SK-N-SH treated with all-trans-retinoic acid at 6 μM for 48 hours (cell line): ENCODE results near the gene SLC24A1.

ENCODE experiments used
- ATAC-seq: fragments of 200-7000 bp; cut with Tn5 transposase; 3 replicates; pipeline ENCODE4 v1.9.1; 2020; ENCODE audit warnings: mild to moderate bottlenecking, moderate library complexity
- ARNTL ChIP-seq: fragments of 450-650 bp; formaldehyde crosslinking; IDR thresholded peaks from 2 replicates; pipeline ENCODE4 v1.5.0; 2020; ENCODE audit warnings: low read depth, mild to moderate bottlenecking, moderate library complexity, borderline replicate concordance
- BACH2 ChIP-seq: fragments of 250-450 bp; sonication (Bioruptor Pico); IDR thresholded peaks from 2 replicates; pipeline ENCODE4 v1.9.0; 2021; ENCODE audit warnings: mild to moderate bottlenecking, borderline replicate concordance
- CSDC2 ChIP-seq: fragments of 250-450 bp; sonication (Bioruptor Pico); IDR thresholded peaks from 2 replicates; pipeline ENCODE4 v1.5.0; 2020; ENCODE audit warnings: mild to moderate bottlenecking, moderate library complexity
- ESRRG ChIP-seq: fragments of 250-450 bp; sonication (Bioruptor Pico); IDR thresholded peaks from 2 replicates; pipeline ENCODE4 v1.6.1; 2021; ENCODE audit warnings: mild to moderate bottlenecking
- GLIS3 ChIP-seq: fragments of 250-450 bp; sonication (Bioruptor Pico); IDR thresholded peaks from 2 replicates; pipeline ENCODE4 v1.5.0; 2020; ENCODE audit warnings: mild to moderate bottlenecking, moderate library complexity
- ISL1 ChIP-seq: fragments of 250-450 bp; sonication (Bioruptor Pico); IDR thresholded peaks from 2 replicates; pipeline ENCODE4 v2.1.2; 2022; ENCODE audit warnings: mild to moderate bottlenecking, moderate library complexity
- OSR1 ChIP-seq: fragments of 250-450 bp; sonication (Bioruptor Pico); IDR thresholded peaks from 2 replicates; pipeline ENCODE4 v1.8.0; 2022; ENCODE audit warnings: moderate library complexity, mild to moderate bottlenecking, inconsistent platforms
- PPARA ChIP-seq: fragments of 250-450 bp; sonication (Bioruptor Pico); IDR thresholded peaks from 2 replicates; pipeline ENCODE4 v1.5.0; 2020; ENCODE audit warnings: mild to moderate bottlenecking, borderline replicate concordance
- RARB ChIP-seq: fragments of 250-450 bp; sonication (Bioruptor Pico); IDR thresholded peaks from 2 replicates; pipeline ENCODE4 v1.8.0; 2021; ENCODE audit warnings: mild to moderate bottlenecking, moderate library complexity
- SNAI2 ChIP-seq: fragments of 250-450 bp; sonication (Bioruptor Pico); IDR thresholded peaks from 2 replicates; pipeline ENCODE4 v1.5.0; 2020; ENCODE audit warnings: mild to moderate bottlenecking, moderate library complexity
- TCF4 ChIP-seq: fragments of 250-450 bp; sonication (Bioruptor Pico); IDR thresholded peaks from 2 replicates; pipeline ENCODE4 v1.8.0; 2021; ENCODE audit warnings: mild to moderate bottlenecking, moderate library complexity, borderline replicate concordance
- TOX ChIP-seq: fragments of 250-450 bp; sonication (Bioruptor Pico); IDR thresholded peaks from 2 replicates; pipeline ENCODE4 v1.8.0; 2021; ENCODE audit warnings: mild to moderate bottlenecking, moderate library complexity, borderline replicate concordance
- ZC3H10 ChIP-seq: fragments of 250-450 bp; sonication (Bioruptor Pico); IDR thresholded peaks from 2 replicates; pipeline ENCODE4 v1.5.1; 2021; ENCODE audit warnings: mild to moderate bottlenecking, moderate library complexity
- ZFP3 ChIP-seq: fragments of 250-450 bp; sonication (Bioruptor Pico); IDR thresholded peaks from 2 replicates; pipeline ENCODE4 v1.5.0; 2020; ENCODE audit warnings: mild to moderate bottlenecking, moderate library complexity
- ZFP30 ChIP-seq: fragments of 450-650 bp; formaldehyde crosslinking; IDR thresholded peaks from 2 replicates; pipeline ENCODE4 v1.5.0; 2022; ENCODE audit warnings: mild to moderate bottlenecking, moderate library complexity
- ZNF70 ChIP-seq: fragments of 450-650 bp; formaldehyde crosslinking; IDR thresholded peaks from 2 replicates; pipeline ENCODE4 v1.5.0; 2020; ENCODE audit warnings: mild to moderate bottlenecking, moderate library complexity
- ZNF8 ChIP-seq: fragments of 450-650 bp; formaldehyde crosslinking; IDR thresholded peaks from 2 replicates; pipeline ENCODE4 v1.5.0; 2020; ENCODE audit warnings: mild to moderate bottlenecking, moderate library complexity
- TF ChIP-seq, protein P1 (sequence below): fragments of 250-450 bp; sonication (Bioruptor Pico); IDR thresholded peaks from 2 replicates; pipeline ENCODE4 v1.8.0; 2021; ENCODE audit warnings: low read depth, mild to moderate bottlenecking, moderate library complexity, borderline replicate concordance
- TF ChIP-seq, protein P2 (sequence below): fragments of 250-450 bp; sonication (Bioruptor Pico); IDR thresholded peaks from 2 replicates; pipeline ENCODE4 v1.5.1; 2020; ENCODE audit warnings: low read depth, mild to moderate bottlenecking, moderate library complexity
- TF ChIP-seq, protein P3 (sequence below): fragments of 250-450 bp; sonication (Bioruptor Pico); IDR thresholded peaks from 2 replicates; pipeline ENCODE4 v1.5.0; 2020; ENCODE audit warnings: mild to moderate bottlenecking, moderate library complexity

SLC24A1 gene

DNA sequence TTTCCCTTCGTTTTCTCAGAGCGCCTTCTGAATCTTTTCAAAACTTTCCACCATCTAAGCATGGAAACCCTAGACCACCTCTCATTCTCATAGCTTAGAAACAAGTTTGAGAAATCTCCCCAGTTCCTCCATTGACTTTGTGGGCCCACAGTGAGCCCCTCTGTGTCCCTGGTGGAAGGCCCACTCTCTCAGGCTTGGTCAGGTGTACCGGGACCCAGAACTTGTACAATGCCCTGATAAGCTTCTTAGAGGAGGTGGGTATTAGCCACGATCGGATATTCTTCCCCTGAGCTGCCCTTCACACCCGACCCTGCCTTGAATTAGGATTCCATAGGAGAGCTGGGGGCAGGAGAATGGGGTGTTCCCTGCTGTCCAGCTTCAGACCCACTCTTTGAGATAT is at the start of gene SLC24A1:
SLC24A1 (plus strand) TSS at position 301 of the 400 bp plus-strand sequence. CDS start 2,143 bp downstream, outside the sequence.
- no peak for ATAC-seq

DNA sequence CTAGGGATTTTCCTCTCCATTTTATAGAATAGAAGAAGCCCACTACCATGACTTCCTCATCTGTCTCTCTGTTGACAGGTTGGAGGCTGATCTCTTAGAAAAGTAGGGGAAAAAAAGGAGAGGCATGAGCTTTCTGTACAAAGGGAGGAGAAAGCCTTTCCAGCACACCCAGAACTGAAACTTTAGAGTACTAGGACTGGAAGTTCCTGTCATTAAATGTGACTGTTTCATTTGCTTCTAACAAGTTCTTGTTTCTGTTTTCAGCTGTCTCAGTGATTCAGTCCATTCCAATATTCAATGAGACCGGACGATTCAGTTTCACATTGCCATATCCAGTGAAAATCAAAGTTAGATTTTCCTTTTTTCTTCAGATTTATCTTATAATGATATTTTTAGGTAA is 49.8 kb upstream of the SLC24A1 start:
- no peak for ATAC-seq
- no peak for TF ChIP-seq RARB (CRISPR knock-in tag)
- no peak for TF ChIP-seq CSDC2 (CRISPR knock-in tag)
- TF ChIP-seq, protein P1, sequence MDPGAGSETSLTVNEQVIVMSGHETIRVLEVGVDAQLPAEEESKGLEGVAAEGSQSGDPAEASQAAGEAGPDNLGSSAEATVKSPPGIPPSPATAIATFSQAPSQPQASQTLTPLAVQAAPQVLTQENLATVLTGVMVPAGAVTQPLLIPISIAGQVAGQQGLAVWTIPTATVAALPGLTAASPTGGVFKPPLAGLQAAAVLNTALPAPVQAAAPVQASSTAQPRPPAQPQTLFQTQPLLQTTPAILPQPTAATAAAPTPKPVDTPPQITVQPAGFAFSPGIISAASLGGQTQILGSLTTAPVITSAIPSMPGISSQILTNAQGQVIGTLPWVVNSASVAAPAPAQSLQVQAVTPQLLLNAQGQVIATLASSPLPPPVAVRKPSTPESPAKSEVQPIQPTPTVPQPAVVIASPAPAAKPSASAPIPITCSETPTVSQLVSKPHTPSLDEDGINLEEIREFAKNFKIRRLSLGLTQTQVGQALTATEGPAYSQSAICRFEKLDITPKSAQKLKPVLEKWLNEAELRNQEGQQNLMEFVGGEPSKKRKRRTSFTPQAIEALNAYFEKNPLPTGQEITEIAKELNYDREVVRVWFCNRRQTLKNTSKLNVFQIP (CRISPR knock-in tag): no peak
- no peak for TF ChIP-seq PPARA
- TF ChIP-seq, all 23 proteins: peak for 0

More for the DNA sequence above, at the start of gene SLC24A1:
- TF ChIP-seq ISL1 (CRISPR knock-in tag) (no peak), ZFP3 (CRISPR knock-in tag) (no peak), ZFP30 (CRISPR knock-in tag) (no peak), ZNF70 (CRISPR knock-in tag) (no peak), ESRRG (CRISPR knock-in tag) (no peak), BACH2 (no peak), TOX (no peak), ZC3H10 (CRISPR knock-in tag) (no peak), OSR1 (CRISPR knock-in tag) (no peak), ARNTL (no peak), SNAI2 (CRISPR knock-in tag) (no peak)
- TF ChIP-seq, protein P2, sequence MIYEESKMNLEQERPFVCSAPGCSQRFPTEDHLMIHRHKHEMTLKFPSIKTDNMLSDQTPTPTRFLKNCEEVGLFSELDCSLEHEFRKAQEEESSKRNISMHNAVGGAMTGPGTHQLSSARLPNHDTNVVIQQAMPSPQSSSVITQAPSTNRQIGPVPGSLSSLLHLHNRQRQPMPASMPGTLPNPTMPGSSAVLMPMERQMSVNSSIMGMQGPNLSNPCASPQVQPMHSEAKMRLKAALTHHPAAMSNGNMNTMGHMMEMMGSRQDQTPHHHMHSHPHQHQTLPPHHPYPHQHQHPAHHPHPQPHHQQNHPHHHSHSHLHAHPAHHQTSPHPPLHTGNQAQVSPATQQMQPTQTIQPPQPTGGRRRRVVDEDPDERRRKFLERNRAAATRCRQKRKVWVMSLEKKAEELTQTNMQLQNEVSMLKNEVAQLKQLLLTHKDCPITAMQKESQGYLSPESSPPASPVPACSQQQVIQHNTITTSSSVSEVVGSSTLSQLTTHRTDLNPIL (CRISPR knock-in tag): no peak
- TF ChIP-seq, protein P3, sequence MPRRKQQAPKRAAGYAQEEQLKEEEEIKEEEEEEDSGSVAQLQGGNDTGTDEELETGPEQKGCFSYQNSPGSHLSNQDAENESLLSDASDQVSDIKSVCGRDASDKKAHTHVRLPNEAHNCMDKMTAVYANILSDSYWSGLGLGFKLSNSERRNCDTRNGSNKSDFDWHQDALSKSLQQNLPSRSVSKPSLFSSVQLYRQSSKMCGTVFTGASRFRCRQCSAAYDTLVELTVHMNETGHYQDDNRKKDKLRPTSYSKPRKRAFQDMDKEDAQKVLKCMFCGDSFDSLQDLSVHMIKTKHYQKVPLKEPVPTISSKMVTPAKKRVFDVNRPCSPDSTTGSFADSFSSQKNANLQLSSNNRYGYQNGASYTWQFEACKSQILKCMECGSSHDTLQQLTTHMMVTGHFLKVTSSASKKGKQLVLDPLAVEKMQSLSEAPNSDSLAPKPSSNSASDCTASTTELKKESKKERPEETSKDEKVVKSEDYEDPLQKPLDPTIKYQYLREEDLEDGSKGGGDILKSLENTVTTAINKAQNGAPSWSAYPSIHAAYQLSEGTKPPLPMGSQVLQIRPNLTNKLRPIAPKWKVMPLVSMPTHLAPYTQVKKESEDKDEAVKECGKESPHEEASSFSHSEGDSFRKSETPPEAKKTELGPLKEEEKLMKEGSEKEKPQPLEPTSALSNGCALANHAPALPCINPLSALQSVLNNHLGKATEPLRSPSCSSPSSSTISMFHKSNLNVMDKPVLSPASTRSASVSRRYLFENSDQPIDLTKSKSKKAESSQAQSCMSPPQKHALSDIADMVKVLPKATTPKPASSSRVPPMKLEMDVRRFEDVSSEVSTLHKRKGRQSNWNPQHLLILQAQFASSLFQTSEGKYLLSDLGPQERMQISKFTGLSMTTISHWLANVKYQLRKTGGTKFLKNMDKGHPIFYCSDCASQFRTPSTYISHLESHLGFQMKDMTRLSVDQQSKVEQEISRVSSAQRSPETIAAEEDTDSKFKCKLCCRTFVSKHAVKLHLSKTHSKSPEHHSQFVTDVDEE: no peak

DNA sequence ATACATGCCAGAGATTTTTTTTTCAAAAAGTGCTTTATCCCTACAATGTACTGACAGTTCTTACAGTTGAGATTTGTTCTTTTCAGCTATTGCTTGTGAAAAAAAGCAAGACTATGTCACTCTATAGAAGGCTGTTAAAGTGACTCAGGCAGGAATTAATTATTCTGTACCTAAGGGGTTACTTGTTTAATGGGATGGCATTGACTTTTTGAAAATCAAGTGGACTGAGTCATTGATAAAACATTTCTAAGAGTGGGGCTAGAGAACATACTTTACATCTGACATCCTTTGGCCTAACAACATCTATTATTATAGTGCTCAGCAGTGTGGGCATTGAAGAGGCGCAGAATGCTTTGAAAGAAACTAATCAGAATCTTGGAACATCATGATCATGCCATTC is 45.1 kb upstream of the SLC24A1 start:
- ATAC-seq: peak; percentile 73
- no peak for TF ChIP-seq GLIS3 (CRISPR knock-in tag)
- TF ChIP-seq ISL1 (CRISPR knock-in tag): peak; percentile 80
- TF ChIP-seq BACH2: no peak

DNA sequence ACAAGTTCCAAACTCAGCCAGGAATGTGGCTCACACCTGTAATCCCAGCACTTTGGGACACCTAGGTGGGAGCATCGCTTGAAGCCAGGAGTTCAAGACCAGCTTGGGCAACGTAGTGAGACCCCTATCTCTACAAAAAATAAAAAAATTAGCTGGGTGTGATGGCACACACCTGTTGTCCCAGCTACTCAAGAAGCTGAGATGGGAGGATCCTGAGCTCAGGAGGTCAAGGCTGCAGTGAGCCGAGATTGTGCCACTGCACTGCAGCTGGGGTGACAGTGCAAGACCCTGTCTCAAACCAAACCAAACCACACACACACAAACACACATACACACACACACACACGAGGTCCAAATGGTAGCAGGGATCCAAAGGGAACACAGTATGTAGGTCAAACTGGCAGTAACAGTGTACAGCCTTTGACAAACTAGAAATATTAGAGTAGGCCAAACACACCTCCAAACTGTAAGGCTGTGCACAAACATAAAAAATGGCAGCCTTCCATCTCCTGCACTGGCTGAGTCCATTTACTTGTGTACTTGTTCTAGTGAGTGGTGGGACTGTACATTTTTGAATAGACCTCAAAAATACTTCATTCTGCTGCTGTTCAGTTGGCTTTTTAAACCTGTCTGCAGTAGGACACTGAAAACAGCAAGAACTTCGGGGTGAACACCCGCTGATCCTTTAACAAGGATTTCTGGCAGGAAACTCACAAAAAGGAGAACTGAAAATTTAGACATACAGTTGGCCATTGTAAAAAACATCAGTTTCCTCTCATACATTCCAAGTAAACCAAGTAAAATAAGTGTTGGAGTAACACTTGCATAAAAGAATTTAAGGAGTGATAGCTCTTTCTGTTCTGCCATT is 44.4 kb upstream of the SLC24A1 start:
- TF ChIP-seq, protein P1 (CRISPR knock-in tag): no peak
- no peak for TF ChIP-seq ZFP30 (CRISPR knock-in tag)
- TF ChIP-seq TCF4 (CRISPR knock-in tag): no peak
- no peak for TF ChIP-seq ZNF8 (CRISPR knock-in tag)
- ATAC-seq: no peak
